Ascending aorta (tissue), 2 donors: ENCODE measurements around the gene LTBP2. TPM values are rescaled to one million over a fixed set of nuclear protein-coding genes. Genes with fewer than 3 reads are reported as not detected.

ENCODE experiments used
- DNase-seq, 2 donors: peaks; one replicate each; pipeline ENCODE4 v3.0.0-alpha.2; 2019; ENCODE audit warnings: low spot score in 2 of 2
- H3K27ac ChIP-seq, 2 donors: fragments of 200-600 bp; sonication (generic); one replicate each; pipeline ENCODE4 v1.5.1; 2016 to 2017; ENCODE audit warnings: mild to moderate bottlenecking in 1 of 2
- H3K27me3 ChIP-seq: fragments of 200-600 bp; sonication (generic); one replicate; pipeline ENCODE4 v1.5.1; 2017
- H3K36me3 ChIP-seq, 2 donors: fragments of 200-600 bp; sonication (generic); one replicate each; pipeline ENCODE4 v1.5.1; 2016
- H3K4me1 ChIP-seq, 2 donors: fragments of 200-600 bp; sonication (generic); one replicate each; pipeline ENCODE4 v1.5.1; 2016 to 2017; ENCODE audit warnings: mild to moderate bottlenecking in 1 of 2
- H3K4me3 ChIP-seq, 2 donors: fragments of 200-600 bp; sonication (generic); one replicate each; pipeline ENCODE4 v1.5.1; 2016 to 2017; ENCODE audit warnings: mild to moderate bottlenecking in 1 of 2
- H3K9me3 ChIP-seq, 2 donors: fragments of 200-600 bp; sonication (generic); one replicate each; pipeline ENCODE4 v1.5.1; 2016
- intact Hi-C: fragments of 100-400 bp; cut with DNase I; formaldehyde crosslinking; loops from one replicate; pipeline ENCODE4 v1.15.1; 2023
- total RNA-seq: library from RNA; depleted of rRNA; stranded (reverse); fragments of >200 nt; gene quantifications from one replicate; pipeline ENCODE4 v1.1.0, GENCODE V29; 2016
- TF ChIP-seq, protein P1 (sequence below), 3 experiments: fragments of 200-600 bp in 2 of 3; fragments of 450-650 bp in 1 of 3; sonication (generic) in 2 of 3; IDR thresholded peaks; one replicate each; pipeline ENCODE4 v1.5.1; 2016 to 2019; ENCODE audit warnings: antibody characterized with exemption in 3 of 3, mild to moderate bottlenecking in 1 of 3, moderate library complexity in 1 of 3

Gene LTBP2
- total RNA-seq, 1 donor from 2014 or later = 383 TPM

GRCh38 chr14:74593241-74593953 lies 18.6 kb downstream of the LTBP2 start:
- TF ChIP-seq, protein P1, sequence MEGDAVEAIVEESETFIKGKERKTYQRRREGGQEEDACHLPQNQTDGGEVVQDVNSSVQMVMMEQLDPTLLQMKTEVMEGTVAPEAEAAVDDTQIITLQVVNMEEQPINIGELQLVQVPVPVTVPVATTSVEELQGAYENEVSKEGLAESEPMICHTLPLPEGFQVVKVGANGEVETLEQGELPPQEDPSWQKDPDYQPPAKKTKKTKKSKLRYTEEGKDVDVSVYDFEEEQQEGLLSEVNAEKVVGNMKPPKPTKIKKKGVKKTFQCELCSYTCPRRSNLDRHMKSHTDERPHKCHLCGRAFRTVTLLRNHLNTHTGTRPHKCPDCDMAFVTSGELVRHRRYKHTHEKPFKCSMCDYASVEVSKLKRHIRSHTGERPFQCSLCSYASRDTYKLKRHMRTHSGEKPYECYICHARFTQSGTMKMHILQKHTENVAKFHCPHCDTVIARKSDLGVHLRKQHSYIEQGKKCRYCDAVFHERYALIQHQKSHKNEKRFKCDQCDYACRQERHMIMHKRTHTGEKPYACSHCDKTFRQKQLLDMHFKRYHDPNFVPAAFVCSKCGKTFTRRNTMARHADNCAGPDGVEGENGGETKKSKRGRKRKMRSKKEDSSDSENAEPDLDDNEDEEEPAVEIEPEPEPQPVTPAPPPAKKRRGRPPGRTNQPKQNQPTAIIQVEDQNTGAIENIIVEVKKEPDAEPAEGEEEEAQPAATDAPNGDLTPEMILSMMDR (IDR thresholded peaks at IDR 0.05) = no peak
- Histone ChIP-seq H3K9me3 (no peaks in the 10 kb centered on the region), H3K36me3 (no peaks in the 10 kb centered on the region), H3K27ac (peak overlapping the region; percentile 91 to 94), H3K4me3 (no peak overlapping the region), H3K27me3 (no peaks in the 10 kb centered on the region), H3K4me1 (peaks cover 41 to 74% of the 10 kb centered on the region in 2 donors)
- intact Hi-C loops = loop anchor here (10.0 kb wide), 1 partner anchor 1391 kb away; the partner anchor contains the start of genes IFT43 and TGFB3
- no peak for DNase-seq

DNA sequence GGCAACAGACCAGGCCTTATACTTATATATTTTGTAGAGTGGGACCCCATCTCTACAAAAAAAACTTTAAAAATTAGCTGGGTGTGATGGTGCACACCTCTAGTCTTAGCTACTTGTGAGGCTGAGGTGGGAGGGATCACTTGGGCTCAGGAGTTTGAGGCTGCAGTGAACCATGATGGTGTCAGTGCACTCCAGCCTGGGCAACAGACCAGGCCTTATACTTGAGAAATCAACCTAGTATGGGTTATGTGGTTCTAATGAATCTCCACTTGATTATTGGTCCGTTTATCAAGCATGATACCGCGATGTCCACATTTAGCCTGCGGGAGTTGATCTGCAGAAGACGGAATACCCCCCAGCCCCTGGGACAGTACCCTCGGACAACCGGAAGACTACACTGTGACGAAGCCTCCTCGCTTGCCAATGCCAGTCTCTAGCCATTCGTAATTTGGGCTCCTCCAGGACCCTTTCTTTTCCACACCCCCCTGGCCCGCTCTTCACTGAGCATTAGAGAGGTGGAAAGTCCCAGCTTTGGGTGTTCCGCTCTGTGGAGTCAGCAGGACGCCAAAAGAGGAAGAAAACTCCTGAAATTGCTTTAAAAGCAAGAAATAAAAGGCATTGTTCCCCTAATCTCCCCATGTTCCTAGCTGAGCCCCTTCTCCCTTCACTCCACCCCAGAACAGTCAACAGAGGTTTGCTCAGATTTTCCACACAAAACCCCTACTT lies 19.4 kb downstream of the LTBP2 start:
- no peak overlapping the region for H3K4me3 ChIP-seq
- H3K36me3 ChIP-seq = no peaks in the 10 kb centered on the region
- H3K9me3 ChIP-seq = no peaks in the 10 kb centered on the region
- no peak for DNase-seq
- H3K27me3 ChIP-seq = no peaks in the 10 kb centered on the region
- TF ChIP-seq, protein P1 (IDR thresholded peaks at IDR 0.05) = no peak
- H3K27ac ChIP-seq = peak overlapping the region; percentile 91 to 94
- intact Hi-C loops = loop anchor here (10.0 kb wide), 1 partner anchor 1392 kb away; the partner anchor contains the start of genes IFT43 and TGFB3
- peaks cover 39 to 82% of the 10 kb centered on the region in 2 donors for H3K4me1 ChIP-seq

- Histone ChIP-seq H3K4me3 (peak overlapping the region in 1 of 2 donors; percentile 7), H3K36me3 (no peaks in the 10 kb centered on the region), H3K27ac (peak overlapping the region; percentile 91 to 94), H3K27me3 (no peaks in the 10 kb centered on the region), H3K9me3 (no peaks in the 10 kb centered on the region), H3K4me1 (peaks cover 41 to 89% of the 10 kb centered on the region in 2 donors)
- DNase-seq = no peak
- TF ChIP-seq, protein P1 (IDR thresholded peaks at IDR 0.05) = no peak
- intact Hi-C loops = loop anchor here (2.0 to 10.0 kb wide), 2 partner anchors 19 to 1393 kb away; partner anchors contain the start of genes IFT43 and TGFB3
Observed at GRCh38 chr14:74591899-74592298, 20.1 kb downstream of the LTBP2 start.

- DNase-seq = no peak
- H3K4me3 ChIP-seq = peak overlapping the region in 1 of 2 donors; percentile 7
- no peaks in the 10 kb centered on the region for H3K36me3 ChIP-seq
- H3K4me1 ChIP-seq = peaks cover 43 to 89% of the 10 kb centered on the region in 2 donors
- H3K9me3 ChIP-seq = no peaks in the 10 kb centered on the region
- intact Hi-C loops = loop anchor here (2.0 to 10.0 kb wide), 2 partner anchors 19 to 1393 kb away; partner anchors contain the start of genes IFT43 and TGFB3
- H3K27me3 ChIP-seq = no peaks in the 10 kb centered on the region
- TF ChIP-seq, protein P1 (IDR thresholded peaks at IDR 0.05) = no peak
- H3K27ac ChIP-seq = peak overlapping the region; percentile 91 to 94
Observed at GRCh38 chr14:74591394-74591793, 20.6 kb downstream of the LTBP2 start.

DNA sequence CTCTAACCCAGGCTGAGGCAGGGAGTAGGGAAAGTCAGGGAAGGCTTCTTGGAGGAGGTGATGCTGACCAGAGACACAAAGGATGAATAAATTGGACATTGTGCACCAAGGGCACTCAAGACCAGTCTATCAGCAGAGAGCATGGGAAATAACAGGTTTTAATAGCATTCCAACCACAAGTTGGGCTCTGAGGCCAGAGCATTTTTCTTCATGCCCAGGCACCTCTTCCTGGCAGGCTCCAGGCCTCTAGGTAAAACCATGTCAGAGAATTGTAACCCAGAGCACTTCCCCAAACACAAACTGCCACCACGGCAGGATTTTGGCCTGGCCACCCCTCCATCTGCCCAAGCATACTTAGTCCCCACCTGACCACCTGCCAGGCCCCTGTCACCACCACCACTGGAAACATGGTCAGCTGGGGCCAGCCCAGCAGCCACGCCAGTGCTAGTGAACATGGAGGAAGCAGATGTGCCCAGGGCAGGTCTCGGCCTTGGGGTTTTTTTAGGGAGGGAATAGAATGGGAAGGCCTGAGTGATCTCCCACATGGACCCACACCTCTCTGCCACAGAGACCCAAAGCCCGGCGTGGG lies 22.7 kb downstream of the LTBP2 start:
- H3K4me1 ChIP-seq = peaks cover 41 to 88% of the 10 kb centered on the region in 2 donors
- intact Hi-C loops = no loop called here

More for the DNA sequence above, 22.7 kb downstream of the LTBP2 start:
- no peak overlapping the region for H3K4me3 ChIP-seq
- no peak for DNase-seq
- peak overlapping the region; percentile 91 to 94 for H3K27ac ChIP-seq
- no peaks in the 10 kb centered on the region for H3K9me3 ChIP-seq
- no peaks in the 10 kb centered on the region for H3K27me3 ChIP-seq
- TF ChIP-seq, protein P1 (IDR thresholded peaks at IDR 0.05) = no peak
- peaks cover 4 to 5% of the 10 kb centered on the region in 2 donors for H3K36me3 ChIP-seq
